Hindlimb muscle (tissue), 1 donor: ENCODE measurements around the gene NUDT3. TPM values are rescaled to one million over a fixed set of nuclear protein-coding genes. Genes with fewer than 3 reads are reported as not detected.
"Not testable (repeated sequence)": the region's sequence is repeated elsewhere in the genome, so short reads cannot be mapped to it uniquely, and the experiment has no call there.

Source experiments
- DNase-seq: peaks from one replicate; pipeline ENCODE4 v3.0.0-alpha.2; 2013
- polyA plus RNA-seq: library from polyadenylated mRNA; unstranded; fragments of 120-200 nt; gene quantifications from one replicate; pipeline ENCODE4 v1.2.1, GENCODE V29; 2013; ENCODE audit not compliant: insufficient read length

The NUDT3 gene
- polyA plus RNA-seq, 1 donor = 38.0 TPM

- no peak for DNase-seq
Measured at GRCh38 chr6:34284563-34285447, 107.7 kb downstream of the NUDT3 start.

DNA sequence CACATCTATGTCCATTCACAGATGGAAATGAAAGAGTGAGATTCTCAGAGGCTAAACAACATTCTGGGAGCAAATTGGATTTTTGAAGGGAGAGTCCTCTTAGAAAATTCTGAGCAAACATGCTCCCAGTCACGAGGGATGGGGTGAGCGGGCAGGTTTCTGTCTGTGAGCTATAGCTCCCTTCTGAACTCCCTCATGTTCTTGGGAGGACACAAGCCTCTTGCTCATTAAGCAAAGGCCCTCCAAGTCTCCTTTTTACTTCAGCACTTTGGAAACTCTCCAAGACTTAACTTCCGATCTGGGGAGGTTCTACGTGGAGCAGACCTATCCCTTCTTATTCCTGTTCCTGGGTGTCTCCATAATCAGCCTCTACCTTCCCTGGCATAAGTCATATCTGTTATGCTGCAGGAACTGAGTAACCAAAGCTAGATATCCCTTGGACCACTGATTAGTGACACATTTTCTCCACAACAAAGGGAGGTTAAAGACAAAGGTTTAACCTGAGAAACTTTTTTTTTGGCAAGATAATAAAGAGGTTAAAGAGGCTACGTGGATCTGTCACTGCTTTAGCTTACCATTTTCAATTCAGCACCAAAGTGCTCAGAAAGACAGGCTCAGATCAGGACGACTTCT is 110.7 kb downstream of the NUDT3 start:
- DNase-seq = no peak

DNA sequence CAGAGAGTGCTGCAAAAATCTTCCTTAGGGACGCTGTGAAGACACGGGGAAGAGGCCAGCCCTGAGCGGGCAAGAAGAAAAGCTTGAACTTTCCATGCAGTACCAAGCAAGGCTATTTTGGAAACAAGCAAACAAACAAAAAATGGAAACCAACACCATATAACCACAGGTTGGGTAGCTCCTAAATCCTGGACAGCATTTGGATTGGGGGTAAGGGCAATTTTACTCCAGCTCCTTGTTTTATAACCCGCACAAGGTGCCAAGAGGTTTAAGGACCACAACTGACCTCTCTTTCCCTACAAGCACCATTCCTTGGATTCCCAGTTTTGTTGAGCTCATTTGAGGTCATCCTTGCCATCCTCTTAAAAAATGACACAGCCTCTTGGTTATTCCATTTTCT is 112.3 kb downstream of the NUDT3 start:
- DNase-seq = no peak

GRCh38 chr6:34278833-34279232 is 113.6 kb downstream of the NUDT3 start:
- no peak for DNase-seq

- no peak for DNase-seq
Measured at GRCh38 chr6:34277763-34278112, 114.7 kb downstream of the NUDT3 start.

DNA sequence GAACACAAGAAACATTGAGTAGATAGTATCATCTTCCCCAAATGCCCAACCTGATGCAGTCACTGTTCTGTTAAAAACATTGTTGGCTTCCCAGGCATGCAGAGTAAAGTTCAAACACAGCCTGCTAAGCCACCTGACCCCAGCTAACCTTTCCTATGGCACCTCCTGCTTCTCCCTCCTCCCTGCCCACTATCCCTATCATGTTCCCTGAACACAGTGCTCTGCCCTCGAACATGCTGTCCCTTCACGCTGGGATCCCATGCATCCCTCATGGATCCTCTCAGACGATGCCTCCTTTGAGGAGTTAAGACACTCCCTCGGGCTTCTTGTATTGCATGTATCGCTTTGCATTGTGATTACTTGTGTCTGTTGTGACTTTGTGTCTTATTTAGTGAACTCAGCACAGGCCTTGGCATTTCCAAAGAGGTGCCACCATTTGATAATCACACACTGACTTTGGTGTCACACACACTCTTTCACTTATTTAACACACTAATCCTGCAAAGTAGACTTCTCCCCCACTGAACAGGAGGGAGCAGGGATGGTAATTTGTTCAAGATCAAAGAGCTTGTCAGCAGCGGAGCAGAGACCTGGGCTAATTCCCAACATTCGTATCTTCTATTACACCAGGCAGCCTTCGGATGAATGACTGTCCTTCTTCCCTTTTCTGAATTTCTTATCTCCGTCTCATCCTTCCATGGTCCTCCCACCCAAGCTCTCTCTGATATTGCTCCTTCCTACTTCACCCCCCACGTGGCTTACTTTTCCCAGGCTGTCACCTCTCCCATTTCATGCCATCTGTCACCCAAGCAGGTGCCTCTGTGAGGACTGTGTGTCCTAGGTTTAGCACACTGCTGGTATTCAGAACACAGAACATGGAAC is 115.3 kb downstream of the NUDT3 start:
- no peak for DNase-seq

DNA sequence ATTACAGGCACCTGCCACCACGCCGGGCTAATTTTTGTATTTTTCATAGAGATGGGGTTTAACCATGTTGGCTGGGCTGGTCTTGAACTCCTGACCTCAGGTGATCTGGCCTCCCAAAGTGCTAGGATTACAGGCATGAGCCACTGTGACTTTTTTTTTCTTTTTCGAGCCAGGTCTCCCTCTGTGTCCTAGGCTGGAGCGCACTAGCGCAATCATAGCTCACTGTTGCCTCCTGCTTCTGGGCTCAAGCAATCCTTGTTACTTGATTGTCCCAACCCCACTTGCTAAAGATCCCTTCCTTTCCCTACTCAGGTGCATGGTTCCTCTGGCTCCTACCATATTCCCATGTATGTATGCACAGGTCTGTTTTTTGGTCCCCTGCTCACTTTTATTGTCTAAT is 116.3 kb downstream of the NUDT3 start:
- no peak for DNase-seq

DNA sequence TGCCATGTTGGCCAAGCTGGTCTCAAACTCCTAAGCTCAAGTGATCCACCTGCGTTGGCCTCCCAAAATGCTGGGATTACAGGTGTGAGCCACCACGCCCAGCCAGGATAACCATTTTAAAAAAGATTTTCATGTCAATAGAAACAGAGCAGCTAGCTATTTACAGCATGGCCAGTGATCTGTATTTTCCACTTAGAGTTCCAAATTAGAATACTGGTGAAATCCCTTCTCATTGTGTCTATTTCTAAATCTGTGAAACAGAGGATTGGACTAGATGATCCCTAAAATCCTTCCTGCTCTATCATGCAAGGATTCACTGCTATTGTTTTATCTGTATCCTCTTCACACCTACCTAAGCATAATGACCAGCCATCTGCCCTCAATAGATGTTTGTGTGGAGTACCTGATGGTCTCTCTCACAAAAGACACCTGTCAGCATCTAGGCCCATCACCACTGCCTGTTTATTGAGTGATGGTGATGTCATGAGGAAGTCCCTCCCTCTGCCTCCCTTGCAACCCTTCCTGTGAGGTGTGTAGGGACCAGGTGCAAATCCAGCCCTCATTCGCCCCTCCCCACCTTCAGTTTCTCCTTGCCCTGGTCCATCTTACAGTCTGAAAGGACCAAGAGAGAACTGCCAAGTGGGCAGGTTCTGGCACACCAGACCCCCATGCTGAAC is 117.2 kb downstream of the NUDT3 start:
- DNase-seq = no peak

GRCh38 chr6:34274129-34274528 is 118.3 kb downstream of the NUDT3 start:
- DNase-seq = no peak

- DNase-seq = no peak
Measured at GRCh38 chr6:34273242-34273805, 119.1 kb downstream of the NUDT3 start.

DNA sequence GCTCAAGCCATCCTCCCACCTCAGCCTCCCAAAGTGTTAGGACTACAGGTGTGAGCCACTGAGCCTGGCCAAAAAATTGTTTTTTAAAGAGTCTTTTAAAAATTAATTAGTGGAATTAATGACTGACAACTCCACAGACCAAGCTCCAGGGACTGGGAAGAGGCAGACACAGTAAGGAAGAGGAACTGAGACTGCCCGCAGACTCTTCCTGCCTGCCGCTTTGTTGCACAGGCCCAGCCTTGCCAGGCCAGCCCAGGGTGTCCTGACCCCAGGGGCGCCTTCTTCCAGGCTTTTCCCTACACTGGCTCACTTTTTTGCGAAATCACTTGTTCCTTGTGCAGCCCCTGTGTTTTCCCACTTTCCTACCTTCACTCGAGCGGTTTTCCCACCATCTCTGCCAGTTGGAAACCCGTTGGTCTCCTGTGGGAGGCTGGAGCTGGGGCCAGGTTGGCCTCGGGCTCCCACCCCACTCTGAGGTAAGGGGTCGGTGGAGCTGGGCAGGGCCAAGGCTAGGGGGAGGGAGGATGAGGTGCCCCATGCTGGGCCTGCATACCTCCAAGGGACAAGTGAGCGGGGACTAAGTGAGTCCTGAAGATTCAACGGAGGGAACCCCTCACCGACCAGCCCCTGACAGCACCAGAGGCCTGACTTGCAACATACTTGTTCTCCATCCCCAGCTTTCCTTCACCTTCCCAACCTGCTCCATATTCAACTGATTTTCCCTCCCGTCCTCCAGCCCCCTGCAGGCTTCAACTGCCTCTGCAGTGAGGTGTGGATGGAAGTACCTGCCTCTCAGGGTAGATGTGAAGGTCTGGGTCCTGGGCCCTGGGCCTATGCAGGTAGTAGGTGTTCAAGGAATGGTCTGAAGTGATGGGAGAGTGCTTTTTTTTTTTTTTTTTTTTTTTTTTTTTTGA is 120.2 kb downstream of the NUDT3 start:
- DNase-seq = no peak

- not testable (repeated sequence) for DNase-seq
Measured at GRCh38 chr6:34269658-34270341, 122.7 kb downstream of the NUDT3 start.

DNA sequence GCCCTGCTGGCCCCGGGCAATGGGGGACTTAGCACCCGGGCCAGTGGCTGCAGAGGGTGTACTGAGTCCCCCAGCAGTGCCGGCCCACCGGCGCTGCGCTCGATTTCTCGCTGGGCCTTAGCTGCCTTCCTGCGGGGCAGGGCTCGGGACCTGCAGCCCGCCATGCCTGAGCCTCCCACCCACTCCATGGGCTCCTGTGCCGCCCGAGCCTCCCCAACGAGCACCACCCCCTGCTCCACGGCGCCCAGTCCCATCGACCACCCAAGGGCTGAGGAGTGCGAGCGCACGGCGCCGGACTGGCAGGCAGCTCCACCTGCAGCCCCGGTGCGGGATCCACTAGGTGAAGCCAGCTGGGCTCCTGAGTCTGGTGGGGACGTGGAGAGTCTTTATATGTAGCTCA is 123.3 kb downstream of the NUDT3 start:
- not testable (repeated sequence) for DNase-seq

GRCh38 chr6:34267746-34268145 is 124.7 kb downstream of the NUDT3 start:
- no peak for DNase-seq

- DNase-seq = not testable (repeated sequence)
Measured at GRCh38 chr6:34263484-34263883, 129.0 kb downstream of the NUDT3 start.

- DNase-seq = no peak
Measured at GRCh38 chr6:34260576-34261267, 131.7 kb downstream of the NUDT3 start.

DNA sequence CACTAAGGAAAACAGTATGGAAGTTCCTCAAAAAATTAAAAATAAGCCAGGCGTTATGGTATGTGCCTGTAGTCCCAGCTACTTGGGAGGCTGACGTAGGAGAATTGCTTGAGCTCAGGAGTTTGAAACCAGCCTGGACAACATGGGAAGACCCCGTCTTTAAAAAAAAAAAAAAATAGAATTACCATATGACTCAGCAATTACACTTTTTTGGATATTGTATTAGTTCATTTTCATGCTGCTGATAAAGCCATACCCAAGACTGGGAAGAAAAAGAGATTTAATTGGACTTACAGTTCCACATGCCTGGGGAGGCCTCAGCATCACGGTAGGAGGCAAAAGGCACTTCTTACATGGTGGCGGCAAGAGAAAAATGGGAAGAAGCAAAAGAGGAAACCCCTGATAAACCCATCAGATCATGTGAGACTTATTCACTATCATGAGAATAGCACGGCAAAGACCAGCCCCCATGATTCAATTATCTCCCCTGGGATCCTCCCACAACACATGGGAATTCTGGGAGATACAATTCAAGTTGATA is 132.9 kb downstream of the NUDT3 start:
- no peak for DNase-seq

DNA sequence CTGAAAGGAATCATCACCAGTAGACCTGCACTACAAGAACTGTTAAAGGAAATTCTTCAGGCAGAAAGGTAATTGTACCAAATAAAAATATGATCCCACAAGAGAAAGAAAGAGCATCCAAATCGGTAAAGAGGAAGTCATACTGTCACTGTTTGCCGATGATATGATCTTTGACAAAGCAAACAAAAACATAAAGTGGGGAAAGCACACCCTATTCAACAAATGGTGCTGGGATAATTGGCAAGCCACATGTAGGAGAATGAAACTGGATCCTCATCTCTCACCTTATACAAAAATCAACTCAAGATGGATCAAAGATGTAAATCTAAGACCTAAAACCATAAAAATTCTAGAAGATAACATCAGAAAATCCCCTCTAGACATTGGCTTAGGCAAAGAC is 140.1 kb downstream of the NUDT3 start:
- DNase-seq = not testable (repeated sequence)

DNA sequence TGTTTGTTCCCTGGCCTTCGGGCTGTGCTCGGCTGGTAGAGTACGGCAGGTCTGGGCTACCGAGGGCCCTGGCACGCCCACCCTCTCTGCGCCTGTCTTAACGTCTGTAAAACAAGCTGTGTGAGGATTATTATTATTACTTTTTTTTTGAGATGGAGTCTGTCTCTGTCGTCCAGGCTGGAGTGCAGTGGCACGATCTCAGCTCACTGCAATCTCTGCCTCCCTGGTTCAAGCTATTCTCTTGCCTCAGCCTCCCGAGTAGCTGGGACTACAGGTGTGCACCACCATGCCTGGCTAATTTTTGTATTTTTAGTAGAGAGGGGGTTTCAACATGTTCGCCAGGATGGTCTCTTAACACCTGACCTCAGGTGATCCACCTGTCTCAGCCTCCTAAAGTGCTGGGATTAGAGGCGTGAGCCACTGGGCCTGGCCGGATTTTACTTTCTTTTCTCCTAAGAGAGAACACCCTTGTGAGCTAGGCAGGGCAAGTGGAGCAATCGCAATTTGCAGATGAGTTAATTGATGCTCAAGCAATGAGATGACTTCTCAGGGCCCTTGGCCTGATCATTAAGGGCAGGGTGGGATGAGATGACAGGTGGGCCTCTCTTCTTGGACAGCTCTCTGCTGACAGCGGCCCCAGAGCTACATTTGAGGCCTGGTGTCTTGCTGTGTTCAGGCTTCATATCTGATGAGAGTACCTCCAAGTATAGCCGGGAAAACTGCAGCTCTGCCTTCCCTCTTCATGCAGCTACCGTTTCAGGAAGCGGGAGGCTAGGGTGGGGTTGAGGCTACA is 142.8 kb downstream of the NUDT3 start:
- no peak for DNase-seq
